Dermis microvascular lymphatic vessel endothelial cell (primary cell): Measurements from ENCODE around the gene TRABD2A. TPM values are rescaled to one million over a fixed set of nuclear protein-coding genes. Genes with fewer than 3 reads are reported as not detected.
A peak's percentile ranks its signal among the peaks of the same experiment; 100 is the strongest.

ENCODE experiments used
- DNase-seq, 2 donors: peaks; one replicate each; pipeline versions ENCODE4 v3.0.0 to v3.0.0-alpha.2; 2010; ENCODE audit warnings: low read depth in 2 of 2
- total RNA-seq: library from RNA; depleted of rRNA; stranded (reverse); fragments of >200 nt; gene quantifications from 2 replicates; pipeline ENCODE4 v1.2.1, GENCODE V29; 2014

The TRABD2A gene
- total RNA-seq, 1 donor from 2014 or later = 0.51 TPM

- DNase-seq = peak in 1 of 2 donors; percentile 88
These were observed 24.6 kb upstream of the TRABD2A start, which contains the start of gene TMSB10 for GRCh38 chr2:84905181-84906107. TSS of gene TMSB10 (plus strand) at chr2:84905656.

- DNase-seq = peak in 1 of 2 donors; percentile 51
These were observed 23.9 kb upstream of the TRABD2A start for GRCh38 chr2:84904717-84905174.

- no peak for DNase-seq
These were observed 23.3 kb upstream of the TRABD2A start for GRCh38 chr2:84904151-84904550.

DNA sequence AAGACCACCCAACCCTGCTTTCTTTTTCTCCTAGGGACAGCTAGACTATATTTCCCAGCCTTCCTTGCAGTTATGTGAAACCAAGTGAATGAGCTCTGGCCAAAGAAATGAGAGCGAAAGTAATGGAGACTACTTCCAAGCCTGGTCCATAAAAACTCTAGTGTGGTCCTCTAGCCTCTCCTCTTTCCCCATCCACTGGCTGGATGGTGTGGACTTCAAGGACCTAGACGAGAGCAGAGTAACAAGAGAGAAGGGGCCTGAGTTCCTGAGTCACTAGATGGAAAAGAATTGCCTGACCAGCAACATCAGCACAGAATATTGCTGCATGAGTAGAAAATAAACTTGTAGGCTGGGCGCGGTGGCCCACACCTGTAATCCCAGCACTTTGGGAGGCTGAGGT, 21.6 kb upstream of the TRABD2A start:
- no peak for DNase-seq

DNA sequence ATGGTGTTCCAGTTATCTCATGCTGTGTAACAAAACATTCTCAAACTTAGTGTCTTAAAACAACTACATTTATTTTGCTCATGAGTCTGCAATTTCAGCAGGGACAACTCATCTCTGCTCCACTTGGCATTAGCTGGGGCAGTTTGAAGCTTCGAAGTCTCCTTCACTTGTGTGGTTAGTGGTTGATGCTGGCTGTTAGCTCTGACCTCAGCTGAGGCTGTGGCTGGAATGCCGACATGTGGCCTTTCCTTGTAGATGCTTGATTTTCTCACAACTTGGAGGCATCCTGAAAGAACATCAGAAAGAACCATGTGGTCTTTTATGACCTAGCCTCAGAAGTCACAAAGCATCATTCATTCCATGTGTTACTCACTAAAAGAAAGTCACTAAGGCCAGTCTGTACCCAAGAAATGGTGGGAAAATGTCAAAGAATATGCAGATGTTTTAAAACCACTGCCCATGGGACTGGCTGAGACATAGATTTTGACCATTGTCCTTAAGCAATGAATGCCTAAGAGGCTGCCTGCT, 20.8 kb upstream of the TRABD2A start:
- DNase-seq = no peak

DNA sequence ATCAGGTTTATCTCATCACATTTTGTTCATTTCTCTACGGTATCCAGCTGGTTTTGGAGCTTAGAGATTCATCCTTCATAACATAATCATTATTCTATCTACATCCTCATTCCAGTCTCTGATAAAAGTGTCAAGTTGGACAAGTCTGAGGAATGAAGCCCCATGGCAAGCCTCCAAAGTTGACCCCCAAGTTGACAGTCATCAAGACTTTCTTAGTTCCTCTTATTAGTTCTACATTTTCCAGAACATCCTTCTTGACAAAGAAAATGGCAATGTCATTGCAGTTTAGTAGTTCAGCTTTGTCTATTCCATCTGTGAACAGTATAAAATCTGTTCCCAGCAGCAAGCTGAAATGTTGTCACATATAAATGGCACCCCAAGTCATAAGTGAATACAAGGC, 20.1 kb upstream of the TRABD2A start:
- DNase-seq = no peak

GRCh38 chr2:84899304-84900204, 18.7 kb upstream of the TRABD2A start:
- DNase-seq = no peak

DNA sequence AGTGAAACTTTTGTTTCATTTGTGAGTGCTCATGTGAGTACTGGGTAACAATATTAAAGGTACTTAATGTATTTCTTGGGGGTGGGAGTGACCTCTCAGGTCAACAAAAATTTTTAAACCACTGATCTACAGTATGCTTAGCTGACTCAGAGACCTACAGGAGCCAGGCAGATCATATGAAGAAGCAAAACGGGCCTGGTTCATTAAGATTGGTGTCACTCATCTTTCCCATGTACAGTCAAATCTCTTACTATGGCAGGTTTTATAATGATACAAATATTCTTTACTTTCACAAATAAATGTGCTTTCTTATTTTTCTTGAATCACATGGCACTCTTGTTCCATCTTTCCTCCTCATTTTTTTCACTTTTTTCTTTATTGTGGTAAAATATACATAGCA, 16.9 kb upstream of the TRABD2A start:
- DNase-seq = no peak

DNA sequence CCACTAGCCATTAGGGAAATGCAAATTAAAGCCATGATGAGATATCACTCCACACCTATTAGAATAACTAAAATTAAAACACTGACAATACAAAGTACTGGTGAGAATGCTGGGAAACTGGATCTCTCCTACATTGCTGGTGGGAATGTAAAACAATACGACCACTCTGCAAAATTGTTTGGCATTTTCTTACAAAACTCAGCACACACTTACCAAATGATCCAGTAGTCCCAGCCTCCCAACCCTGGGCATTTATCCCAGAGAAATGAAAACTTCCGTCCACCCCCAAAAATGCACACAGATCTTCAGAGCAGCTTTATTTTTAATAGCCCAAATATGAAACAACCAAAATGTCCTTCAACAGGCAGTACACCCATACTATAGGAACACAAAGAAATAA, 15.7 kb upstream of the TRABD2A start:
- no peak for DNase-seq

- peak in 1 of 2 donors; percentile 17 for DNase-seq
These were observed 14.1 kb upstream of the TRABD2A start for GRCh38 chr2:84894758-84895520.

GRCh38 chr2:84894131-84894586, 13.3 kb upstream of the TRABD2A start:
- no peak for DNase-seq

- DNase-seq = no peak
These were observed 10.6 kb upstream of the TRABD2A start for GRCh38 chr2:84891355-84892010.

DNA sequence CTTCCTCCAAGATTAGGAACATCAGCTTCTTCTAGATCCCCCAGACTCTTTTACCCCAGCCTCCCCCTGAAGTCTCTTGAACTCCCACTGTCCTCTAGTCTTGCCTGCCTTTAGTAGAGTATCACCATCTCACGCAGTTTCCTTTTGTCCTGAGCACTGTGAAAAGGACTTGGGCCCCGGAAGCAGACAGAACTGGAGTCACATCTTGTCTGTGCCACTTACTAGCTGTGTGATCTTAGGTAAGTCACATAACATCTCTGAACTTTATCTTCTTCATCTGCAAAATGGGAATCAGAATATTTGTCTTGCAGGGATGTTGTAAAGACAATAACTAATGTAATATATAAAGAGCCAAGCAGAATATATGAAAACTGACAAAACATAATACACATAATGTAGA, 8.4 kb upstream of the TRABD2A start:
- DNase-seq = no peak

GRCh38 chr2:84888401-84889276, 7.8 kb upstream of the TRABD2A start:
- no peak for DNase-seq

- no peak for DNase-seq
These were observed 5.9 kb upstream of the TRABD2A start for GRCh38 chr2:84886791-84887190.

- DNase-seq = no peak
These were observed 4.2 kb upstream of the TRABD2A start for GRCh38 chr2:84885111-84885510.

- peak in 1 of 2 donors; percentile 41 for DNase-seq
These were observed 3.6 kb upstream of the TRABD2A start for GRCh38 chr2:84884449-84884848.

DNA sequence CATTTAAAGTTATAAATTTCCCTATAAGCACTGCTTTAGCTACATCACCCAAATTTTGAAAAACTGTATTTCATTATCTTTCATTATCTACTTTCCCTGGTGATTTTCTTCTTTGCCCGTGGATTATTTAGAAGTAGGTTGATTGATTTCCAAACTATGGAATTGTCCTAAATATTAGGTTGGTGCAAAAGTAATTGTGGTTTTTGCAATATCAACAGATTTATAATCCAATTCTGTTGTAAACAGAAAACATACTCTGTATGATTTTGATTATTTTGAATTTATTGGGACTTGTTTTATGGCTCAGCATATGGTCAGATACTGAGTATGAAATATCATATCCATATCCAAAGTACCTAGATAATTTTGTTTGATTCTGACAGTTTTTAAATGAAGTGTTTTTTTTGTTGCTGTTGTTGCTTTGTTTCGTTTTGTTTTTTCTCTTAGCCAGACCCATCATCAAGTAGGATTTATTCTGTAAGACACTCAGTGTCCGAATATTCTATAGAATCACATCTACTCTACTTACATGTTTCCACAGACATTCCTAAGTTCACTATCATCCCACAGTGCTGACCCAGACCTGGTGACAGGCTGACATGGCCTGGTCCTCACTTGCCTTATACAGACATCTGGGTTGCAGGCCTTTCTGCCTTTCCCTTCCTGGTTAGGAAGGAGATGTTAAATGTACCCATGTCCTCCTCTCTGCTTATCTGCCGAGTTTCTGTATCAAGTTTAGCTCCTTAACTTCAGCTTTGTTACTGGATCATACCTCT, 2.1 kb upstream of the TRABD2A start:
- no peak for DNase-seq

- no peak for DNase-seq
These were observed 1.5 kb upstream of the TRABD2A start for GRCh38 chr2:84882414-84882738.
